DOHH2 (cell line): ENCODE results near the gene BACE2.

Source experiments
- EZH2phosphoT487 ChIP-seq: fragments of 200-600 bp; sonication (generic); IDR thresholded peaks from 2 replicates; pipeline ENCODE4 v1.6.1; 2017; ENCODE audit warnings: borderline replicate concordance, mild to moderate bottlenecking, antibody characterized with exemption, low read length, moderate library complexity, mixed read lengths
- TF ChIP-seq, protein P1 (sequence below): fragments of 200-600 bp; sonication (generic); IDR thresholded peaks from one replicate; pipeline ENCODE4 v1.5.1; 2014; ENCODE audit warnings: antibody characterized with exemption, mild to moderate bottlenecking, low read depth, low read length; ENCODE audit not compliant: poor library complexity, severe bottlenecking

DNA sequence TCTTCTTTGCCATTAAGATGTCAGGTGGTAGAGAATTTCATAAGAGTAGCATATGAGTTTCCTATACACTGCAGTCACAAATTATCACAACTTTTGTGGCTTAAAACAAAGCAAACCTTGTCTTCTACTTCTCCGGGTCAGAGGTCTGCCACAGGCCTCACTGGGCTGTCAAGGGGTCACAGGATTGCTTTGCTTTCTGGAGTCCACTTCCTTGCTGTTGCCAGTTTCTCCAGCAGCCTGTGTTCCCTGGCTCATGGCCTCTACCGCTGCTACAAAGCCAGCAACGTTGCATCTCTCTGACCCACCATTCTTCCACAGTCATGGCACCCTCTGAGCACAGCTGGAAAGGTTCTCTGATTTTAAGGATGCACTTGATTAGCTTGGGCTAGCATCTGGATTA lies 6.5 kb upstream of the BACE2 start:
- TF ChIP-seq, protein P1, sequence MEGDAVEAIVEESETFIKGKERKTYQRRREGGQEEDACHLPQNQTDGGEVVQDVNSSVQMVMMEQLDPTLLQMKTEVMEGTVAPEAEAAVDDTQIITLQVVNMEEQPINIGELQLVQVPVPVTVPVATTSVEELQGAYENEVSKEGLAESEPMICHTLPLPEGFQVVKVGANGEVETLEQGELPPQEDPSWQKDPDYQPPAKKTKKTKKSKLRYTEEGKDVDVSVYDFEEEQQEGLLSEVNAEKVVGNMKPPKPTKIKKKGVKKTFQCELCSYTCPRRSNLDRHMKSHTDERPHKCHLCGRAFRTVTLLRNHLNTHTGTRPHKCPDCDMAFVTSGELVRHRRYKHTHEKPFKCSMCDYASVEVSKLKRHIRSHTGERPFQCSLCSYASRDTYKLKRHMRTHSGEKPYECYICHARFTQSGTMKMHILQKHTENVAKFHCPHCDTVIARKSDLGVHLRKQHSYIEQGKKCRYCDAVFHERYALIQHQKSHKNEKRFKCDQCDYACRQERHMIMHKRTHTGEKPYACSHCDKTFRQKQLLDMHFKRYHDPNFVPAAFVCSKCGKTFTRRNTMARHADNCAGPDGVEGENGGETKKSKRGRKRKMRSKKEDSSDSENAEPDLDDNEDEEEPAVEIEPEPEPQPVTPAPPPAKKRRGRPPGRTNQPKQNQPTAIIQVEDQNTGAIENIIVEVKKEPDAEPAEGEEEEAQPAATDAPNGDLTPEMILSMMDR, result no peak
- TF ChIP-seq EZH2phosphoT487, result no peak
